ENCODE measurements around the gene YWHAB.

GRCh38 chr20:44918342-44918741 is 32.8 kb downstream of the YWHAB start:
- TF ChIP-seq GATA2 (IDR thresholded peaks at IDR 0.05; ENCODE audit: low read depth, low read length): no peak
- TF ChIP-seq GATA3 (IDR thresholded peaks at IDR 0.05; ENCODE audit: low read depth, low read length): no peak

Data from SH-SY5Y (cell line).